ENCODE measurements around the gene DLD.

GRCh38 chr7:107914831-107915230 lies 23.8 kb downstream of the DLD start:
- TF ChIP-seq CTCF (IDR thresholded peaks at IDR 0.05) (no peak), POLR2AphosphoS5 (IDR thresholded peaks at IDR 0.05) (no peak), POLR2A (IDR thresholded peaks at IDR 0.05) (no peak), EP300 (IDR thresholded peaks at IDR 0.05) (no peak)
